ENCODE data around the gene MEP1B. TPM values are rescaled to one million over a fixed set of nuclear protein-coding genes. Genes with fewer than 3 reads are reported as not detected.
"Not testable (repeated sequence)": the region's sequence is repeated elsewhere in the genome, so short reads cannot be mapped to it uniquely, and the experiment has no call there.

The MEP1B gene
- total RNA-seq, 1 donor from 2014 or later: 1.7 TPM

- H3K36me3 Mint-ChIP-seq: no peaks in the 10 kb centered on the region
- no peak for DNase-seq (ENCODE audit: extremely low spot score, unreplicated experiment)
Observed at GRCh38 chr18:32213693-32214092, 23.9 kb downstream of the MEP1B start.

DNA sequence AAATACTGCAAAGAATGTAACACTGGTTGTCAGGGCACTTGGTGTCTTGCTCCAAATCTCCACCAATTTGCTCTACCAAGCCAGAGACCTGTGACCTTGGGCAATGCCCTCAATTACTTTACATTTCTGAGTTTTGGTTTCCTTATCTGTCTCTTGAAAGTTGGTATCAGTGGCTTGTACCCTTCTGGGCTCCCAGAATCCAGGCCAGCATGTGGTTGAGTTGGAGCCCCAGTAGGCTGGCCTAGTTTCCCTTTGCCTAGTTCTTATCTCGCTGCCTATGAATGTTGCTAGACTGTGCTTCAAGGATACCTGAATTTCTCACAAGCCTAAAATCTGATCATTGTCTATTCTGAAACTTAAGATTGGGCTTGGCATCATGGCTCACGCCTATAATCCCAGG lies 26.6 kb downstream of the MEP1B start:
- Mint-ChIP-seq H3K4me3 (no peak overlapping the region), H3K27ac (no peak overlapping the region), H3K27me3 (no peaks in the 10 kb centered on the region), H3K4me1 (ENCODE audit: unreplicated experiment) (no peaks in the 10 kb centered on the region), H3K36me3 (no peaks in the 10 kb centered on the region), H3K9me3 (no peaks in the 10 kb centered on the region)
- no peak for DNase-seq (ENCODE audit: extremely low spot score, unreplicated experiment)
- TF ChIP-seq, protein P1, sequence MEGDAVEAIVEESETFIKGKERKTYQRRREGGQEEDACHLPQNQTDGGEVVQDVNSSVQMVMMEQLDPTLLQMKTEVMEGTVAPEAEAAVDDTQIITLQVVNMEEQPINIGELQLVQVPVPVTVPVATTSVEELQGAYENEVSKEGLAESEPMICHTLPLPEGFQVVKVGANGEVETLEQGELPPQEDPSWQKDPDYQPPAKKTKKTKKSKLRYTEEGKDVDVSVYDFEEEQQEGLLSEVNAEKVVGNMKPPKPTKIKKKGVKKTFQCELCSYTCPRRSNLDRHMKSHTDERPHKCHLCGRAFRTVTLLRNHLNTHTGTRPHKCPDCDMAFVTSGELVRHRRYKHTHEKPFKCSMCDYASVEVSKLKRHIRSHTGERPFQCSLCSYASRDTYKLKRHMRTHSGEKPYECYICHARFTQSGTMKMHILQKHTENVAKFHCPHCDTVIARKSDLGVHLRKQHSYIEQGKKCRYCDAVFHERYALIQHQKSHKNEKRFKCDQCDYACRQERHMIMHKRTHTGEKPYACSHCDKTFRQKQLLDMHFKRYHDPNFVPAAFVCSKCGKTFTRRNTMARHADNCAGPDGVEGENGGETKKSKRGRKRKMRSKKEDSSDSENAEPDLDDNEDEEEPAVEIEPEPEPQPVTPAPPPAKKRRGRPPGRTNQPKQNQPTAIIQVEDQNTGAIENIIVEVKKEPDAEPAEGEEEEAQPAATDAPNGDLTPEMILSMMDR (conservative IDR thresholded peaks at IDR 0.05): no peak

More at GRCh38 chr18:32213693-32214092, 23.9 kb downstream of the MEP1B start:
- Mint-ChIP-seq H3K9me3 (no peaks in the 10 kb centered on the region), H3K4me1 (ENCODE audit: unreplicated experiment) (peaks cover under 1% of the 10 kb centered on the region), H3K27ac (no peak overlapping the region), H3K4me3 (peak overlapping the region; percentile 41), H3K27me3 (no peaks in the 10 kb centered on the region)
- TF ChIP-seq, protein P1 (conservative IDR thresholded peaks at IDR 0.05): no peak

DNA sequence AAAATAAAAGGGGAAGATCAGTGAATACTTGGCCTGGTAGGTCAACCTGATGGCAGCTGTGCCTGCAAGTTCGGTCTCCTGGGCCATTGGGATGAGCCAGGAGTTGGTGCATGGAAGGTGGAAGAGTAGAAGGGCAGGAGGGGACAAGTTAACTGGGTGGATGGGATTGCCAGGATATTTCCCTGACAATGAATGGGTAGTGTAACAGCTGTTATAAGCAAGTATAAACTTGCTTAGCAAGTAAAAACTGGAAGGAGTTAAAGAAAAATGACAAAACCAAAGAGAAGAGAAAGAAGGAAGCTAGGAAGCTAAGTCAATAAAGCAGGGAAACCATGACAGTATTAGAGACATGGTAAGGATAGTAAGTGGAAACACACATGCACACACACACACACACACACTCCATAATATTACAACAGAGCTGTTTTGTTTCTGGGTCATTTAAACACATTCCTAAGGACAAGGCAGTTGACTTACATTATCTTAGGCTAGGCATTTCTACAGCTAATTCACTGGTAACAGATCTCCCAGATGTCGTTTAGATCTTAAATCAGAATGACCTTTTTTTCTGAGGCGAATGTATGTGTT lies 29.7 kb downstream of the MEP1B start:
- no peaks in the 10 kb centered on the region for H3K36me3 Mint-ChIP-seq
- no peak for DNase-seq (ENCODE audit: extremely low spot score, unreplicated experiment)
- TF ChIP-seq, protein P1 (conservative IDR thresholded peaks at IDR 0.05): no peak
- no peaks in the 10 kb centered on the region for H3K4me1 Mint-ChIP-seq (ENCODE audit: unreplicated experiment)
- H3K27me3 Mint-ChIP-seq: no peaks in the 10 kb centered on the region
- H3K4me3 Mint-ChIP-seq: no peak overlapping the region
- no peak overlapping the region for H3K27ac Mint-ChIP-seq
- H3K9me3 Mint-ChIP-seq: no peaks in the 10 kb centered on the region

DNA sequence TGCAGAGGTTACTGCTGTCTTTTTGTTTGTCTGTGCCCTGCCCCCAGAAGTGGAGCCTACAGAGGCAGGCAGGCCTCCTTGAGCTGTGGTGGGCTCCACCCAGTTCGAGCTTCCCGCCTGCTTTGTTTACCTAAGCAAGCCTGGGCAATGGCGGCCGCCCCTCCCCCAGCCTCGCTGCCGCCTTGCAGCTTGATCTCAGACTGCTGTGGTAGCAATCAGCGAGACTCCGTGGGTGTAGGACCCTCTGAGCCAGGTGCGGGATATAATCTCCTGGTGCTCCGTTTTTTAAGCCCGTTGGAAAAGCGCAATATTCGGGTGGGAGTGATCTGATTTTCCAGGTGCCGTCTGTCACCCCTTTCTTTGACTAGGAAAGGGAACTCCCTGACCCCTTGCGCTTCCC lies 43.5 kb downstream of the MEP1B start:
- H3K36me3 Mint-ChIP-seq; H3K9me3 Mint-ChIP-seq; DNase-seq (ENCODE audit: extremely low spot score, unreplicated experiment); H3K27me3 Mint-ChIP-seq; H3K4me1 Mint-ChIP-seq (ENCODE audit: unreplicated experiment); H3K27ac Mint-ChIP-seq; H3K4me3 Mint-ChIP-seq: not testable (repeated sequence)

DNA sequence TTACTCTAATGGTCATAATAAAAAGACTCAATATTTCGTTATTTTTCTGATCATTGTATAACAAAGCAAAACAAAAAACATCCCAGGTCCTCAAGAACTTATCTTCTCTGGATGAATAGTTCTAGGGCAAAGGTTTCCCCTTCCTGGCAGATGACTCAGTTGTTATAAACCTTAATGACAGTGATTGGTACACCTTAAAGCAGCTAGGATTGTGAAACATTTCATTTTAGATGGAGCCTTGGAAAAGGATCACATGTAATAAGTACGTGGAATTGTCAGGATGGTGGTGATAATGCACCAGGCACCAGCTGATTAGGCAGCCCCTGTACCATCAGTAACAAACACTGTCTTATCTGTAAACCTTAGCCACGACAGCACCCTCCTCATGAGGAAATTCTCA lies 47.2 kb downstream of the MEP1B start:
- no peak for DNase-seq (ENCODE audit: extremely low spot score, unreplicated experiment)
- no peaks in the 10 kb centered on the region for H3K9me3 Mint-ChIP-seq
- H3K36me3 Mint-ChIP-seq: peaks cover 4% of the 10 kb centered on the region
- no peaks in the 10 kb centered on the region for H3K27me3 Mint-ChIP-seq
- no peak overlapping the region for H3K27ac Mint-ChIP-seq
- H3K4me3 Mint-ChIP-seq: no peak overlapping the region
- H3K4me1 Mint-ChIP-seq (ENCODE audit: unreplicated experiment): no peaks in the 10 kb centered on the region
- TF ChIP-seq, protein P1 (conservative IDR thresholded peaks at IDR 0.05): no peak

- Mint-ChIP-seq H3K4me1 (ENCODE audit: unreplicated experiment) (no peaks in the 10 kb centered on the region), H3K27ac (no peak overlapping the region), H3K36me3 (peaks cover 3% of the 10 kb centered on the region), H3K27me3 (no peaks in the 10 kb centered on the region), H3K9me3 (no peaks in the 10 kb centered on the region), H3K4me3 (no peak overlapping the region)
- TF ChIP-seq, protein P1 (conservative IDR thresholded peaks at IDR 0.05): no peak
- no peak for DNase-seq (ENCODE audit: extremely low spot score, unreplicated experiment)
Observed at GRCh38 chr18:32238635-32239268, 48.9 kb downstream of the MEP1B start.

Measured in type B pancreatic cell (in vitro differentiated cells).